ENCODE data around the gene AFM. TPM values are rescaled to one million over a fixed set of nuclear protein-coding genes. Genes with fewer than 3 reads are reported as not detected.

Gene AFM
- not detected in 2 replicates for total RNA-seq

GRCh38 chr4:73481358-73481757 is at the start of gene AFM:
Gene AFM (plus strand): TSS chr4:73481745. CDS start chr4:73481776, 31 bp downstream.

GRCh38 chr4:73435984-73436383 is 45.6 kb upstream of the AFM start, which contains the start of gene AFP:
Gene AFP (plus strand): TSS chr4:73436221. CDS start chr4:73436263, 42 bp downstream.

Other genes starting within 250 kb of the AFM start
- gene ANKRD17, start 222.9 kb upstream of the AFM start, total RNA-seq, result 59.1 and 99.9 TPM in 2 replicates
- 0.28 TPM in 1 of 2 replicates, not detected in the other for gene ALB, start 77.5 kb upstream of the AFM start, total RNA-seq
- gene AFP, start 45.5 kb upstream of the AFM start, total RNA-seq, result not detected in 2 replicates
- 10.6 and 12.7 TPM in 2 replicates for gene RASSF6, start 138.7 kb downstream of the AFM start, total RNA-seq

All from nasal cavity respiratory epithelium epithelial cell of viscerocranial mucosa (primary cell).